Hepatocyte (in vitro differentiated cells): ENCODE results near the gene MRPL3. TPM values are rescaled to one million over a fixed set of nuclear protein-coding genes. Genes with fewer than 3 reads are reported as not detected.

ENCODE experiments used
- DNase-seq: peaks from one replicate; pipeline ENCODE4 v3.0.0-alpha.2; 2016; ENCODE audit warnings: low spot score
- H2AFZ ChIP-seq: fragments of 200-600 bp; sonication (generic); 2 replicates; pipeline ENCODE4 v1.6.0; 2016; ENCODE audit warnings: antibody characterized with exemption, mild to moderate bottlenecking
- H3K27ac ChIP-seq: fragments of 200-600 bp; sonication (generic); 2 replicates; pipeline ENCODE4 v1.5.1; 2016; ENCODE audit warnings: mild to moderate bottlenecking
- H3K27me3 ChIP-seq: fragments of 200-600 bp; sonication (generic); 2 replicates; pipeline ENCODE4 v1.6.1; 2016
- H3K36me3 ChIP-seq: fragments of 200-600 bp; sonication (generic); replicated peaks from 2 replicates; pipeline ENCODE4 v1.5.1; 2016; ENCODE audit warnings: low read depth; ENCODE audit not compliant: insufficient read depth
- H3K4me1 ChIP-seq: fragments of 200-600 bp; sonication (generic); 2 replicates; pipeline ENCODE4 v1.5.1; 2016; ENCODE audit warnings: mild to moderate bottlenecking, moderate library complexity; ENCODE audit not compliant: insufficient read depth
- H3K4me2 ChIP-seq: fragments of 200-600 bp; sonication (generic); 2 replicates; pipeline ENCODE4 v1.6.0; 2016
- H3K4me3 ChIP-seq: fragments of 200-600 bp; sonication (generic); 2 replicates; pipeline ENCODE4 v1.5.1; 2016; ENCODE audit warnings: mild to moderate bottlenecking
- H3K79me2 ChIP-seq: fragments of 200-600 bp; sonication (generic); 2 replicates; pipeline ENCODE4 v1.6.0; 2017; ENCODE audit warnings: mild to moderate bottlenecking
- H3K9me2 ChIP-seq: fragments of 200-600 bp; sonication (generic); replicated peaks from 2 replicates; pipeline ENCODE4 v1.6.0; 2017; ENCODE audit warnings: mild to moderate bottlenecking; ENCODE audit not compliant: insufficient read depth
- H3K9me3 ChIP-seq: fragments of 200-600 bp; sonication (generic); 2 replicates; pipeline ENCODE4 v1.5.1; 2016; ENCODE audit warnings: low read depth, mild to moderate bottlenecking
- H4K20me1 ChIP-seq: fragments of 200-600 bp; sonication (generic); 2 replicates; pipeline ENCODE4 v1.6.0; 2016; ENCODE audit warnings: mild to moderate bottlenecking; ENCODE audit not compliant: insufficient read depth, poor library complexity, severe bottlenecking
- EZH2 ChIP-seq: fragments of 200-600 bp; sonication (generic); IDR thresholded peaks from 2 replicates; pipeline ENCODE4 v1.6.1; 2016; ENCODE audit warnings: antibody characterized with exemption, mild to moderate bottlenecking, borderline replicate concordance
- EZH2phosphoT487 ChIP-seq: fragments of 200-600 bp; sonication (generic); IDR thresholded peaks from one replicate; pipeline ENCODE4 v1.6.1; 2018; ENCODE audit warnings: antibody characterized with exemption, mild to moderate bottlenecking, low read depth, moderate library complexity; ENCODE audit not compliant: unreplicated experiment, severe bottlenecking
- WGBS: methylation state at CpG from one replicate; pipeline ENCODE4 v1.1.6; 2016; ENCODE audit warnings: low lambda C conversion rate; ENCODE audit errors: missing lambda C conversion rate; 5-methylcytosine and 5-hydroxymethylcytosine counted together
- polyA plus RNA-seq: library from polyadenylated mRNA; unstranded; fragments of >200 nt; fragmentation: Nextera tagmentation; extraction: Ambion mirVana; gene quantifications from 2 replicates; pipeline ENCODE4 v1.2.1, GENCODE V29; 2016
- small RNA-seq: library from RNA; depleted of rRNA; stranded (forward); fragments of <200 nt; gene quantifications from one replicate; pipeline ENCODE3, GENCODE V24; 2014
- total RNA-seq: library from RNA; depleted of rRNA; stranded (reverse); fragments of >200 nt; gene quantifications from 2 replicates; pipeline ENCODE4 v1.2.3, GENCODE V29; 2014
- TF ChIP-seq, protein P1 (sequence below): fragments of 200-600 bp; sonication (generic); IDR thresholded peaks from 2 replicates; pipeline ENCODE4 v1.5.1; 2016; ENCODE audit warnings: antibody characterized with exemption, mild to moderate bottlenecking; ENCODE audit not compliant: poor library complexity

Gene MRPL3
- total and polyA plus RNA-seq, 2 experiments from 2014 or later = 87.8 to 113 TPM

DNA sequence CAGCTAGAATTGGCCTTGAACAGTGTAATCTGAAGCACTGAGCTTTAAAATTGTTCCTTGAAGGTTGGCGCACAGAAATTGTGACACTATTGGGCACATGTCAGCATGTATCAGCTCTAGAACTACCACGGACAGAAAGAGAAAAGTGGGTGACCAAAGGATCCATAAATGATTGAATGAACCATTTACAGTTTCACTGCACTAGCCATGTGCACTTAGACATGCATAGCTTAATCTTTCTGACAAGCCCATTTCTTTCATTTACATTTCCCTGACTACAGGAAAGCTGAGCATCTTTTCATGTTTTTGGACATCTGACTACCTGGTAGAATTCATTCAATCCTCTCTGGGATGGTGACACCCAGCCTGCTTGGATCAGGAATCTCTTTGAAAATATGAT is 85.0 kb downstream of the MRPL3 start:
- H3K4me1 ChIP-seq = no peaks in the 10 kb centered on the region
- TF ChIP-seq, protein P1, sequence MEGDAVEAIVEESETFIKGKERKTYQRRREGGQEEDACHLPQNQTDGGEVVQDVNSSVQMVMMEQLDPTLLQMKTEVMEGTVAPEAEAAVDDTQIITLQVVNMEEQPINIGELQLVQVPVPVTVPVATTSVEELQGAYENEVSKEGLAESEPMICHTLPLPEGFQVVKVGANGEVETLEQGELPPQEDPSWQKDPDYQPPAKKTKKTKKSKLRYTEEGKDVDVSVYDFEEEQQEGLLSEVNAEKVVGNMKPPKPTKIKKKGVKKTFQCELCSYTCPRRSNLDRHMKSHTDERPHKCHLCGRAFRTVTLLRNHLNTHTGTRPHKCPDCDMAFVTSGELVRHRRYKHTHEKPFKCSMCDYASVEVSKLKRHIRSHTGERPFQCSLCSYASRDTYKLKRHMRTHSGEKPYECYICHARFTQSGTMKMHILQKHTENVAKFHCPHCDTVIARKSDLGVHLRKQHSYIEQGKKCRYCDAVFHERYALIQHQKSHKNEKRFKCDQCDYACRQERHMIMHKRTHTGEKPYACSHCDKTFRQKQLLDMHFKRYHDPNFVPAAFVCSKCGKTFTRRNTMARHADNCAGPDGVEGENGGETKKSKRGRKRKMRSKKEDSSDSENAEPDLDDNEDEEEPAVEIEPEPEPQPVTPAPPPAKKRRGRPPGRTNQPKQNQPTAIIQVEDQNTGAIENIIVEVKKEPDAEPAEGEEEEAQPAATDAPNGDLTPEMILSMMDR = no peak
- TF ChIP-seq EZH2phosphoT487 (no peak), EZH2 (no peak)
- H3K27me3 ChIP-seq = no peaks in the 10 kb centered on the region
- no peak overlapping the region for H3K4me2 ChIP-seq
- no peak overlapping the region for H2AFZ ChIP-seq
- WGBS = 97% methylated on average over 2 of the region's 2 CpGs
- DNase-seq = no peak
- H3K27ac ChIP-seq = no peak overlapping the region
- H3K79me2 ChIP-seq = no peaks in the 10 kb centered on the region
- no peaks in the 10 kb centered on the region for H3K9me2 ChIP-seq
- H3K9me3 ChIP-seq = no peaks in the 10 kb centered on the region
- no peaks in the 10 kb centered on the region for H3K36me3 ChIP-seq
- H3K4me3 ChIP-seq = no peak overlapping the region
- no peaks in the 10 kb centered on the region for H4K20me1 ChIP-seq

Small RNA genes within 50 kb of the gene (small RNA-seq; reads per million reads assigned to genes)
- not detected for gene AC107027.2
- 10.1 reads per million, percentile 95 among the genes with 10 or more reads in this experiment for gene SNORA58

Other genes starting within 250 kb of the MRPL3 start
- 32.5 and 33.5 TPM in 2 replicates for gene NUDT16, start 121.2 kb downstream of the MRPL3 start, total RNA-seq
- gene NUDT16, start 121.2 kb downstream of the MRPL3 start, polyA plus RNA-seq = 27.8 and 29.3 TPM in 2 replicates